GM23248 (cell line): ENCODE measurements around the gene HAND2.

Experiments
- EZH2 ChIP-seq: fragments of 200-600 bp; sonication (generic); IDR thresholded peaks from 2 replicates; pipeline ENCODE4 v1.6.1; 2018; ENCODE audit warnings: antibody characterized with exemption, mild to moderate bottlenecking; ENCODE audit not compliant: insufficient read depth, poor library complexity, severe bottlenecking
- EZH2phosphoT487 ChIP-seq: fragments of 200-600 bp; sonication (generic); IDR thresholded peaks from 2 replicates; pipeline ENCODE4 v1.6.1; 2018; ENCODE audit warnings: antibody characterized with exemption, moderate library complexity, mild to moderate bottlenecking, low read depth; ENCODE audit not compliant: insufficient read depth

- no peak for TF ChIP-seq EZH2
- no peak for TF ChIP-seq EZH2phosphoT487
Observed at GRCh38 chr4:173477016-173477415, 53.0 kb downstream of the HAND2 start.
